Thymus (tissue), 11 donors: ENCODE results near the gene FSTL5. TPM values are rescaled to one million over a fixed set of nuclear protein-coding genes. Genes with fewer than 3 reads are reported as not detected.
"Not testable (repeated sequence)": the region's sequence is repeated elsewhere in the genome, so short reads cannot be mapped to it uniquely, and the experiment has no call there.

ENCODE experiments used
- DNase-seq, 9 donors: peaks; one replicate each; pipeline ENCODE4 v3.0.0-alpha.2; 2013; ENCODE audit warnings: low spot score in 9 of 9, low read depth in 6 of 9, missing footprints in 1 of 9
- H3K27ac ChIP-seq, 2 donors: one replicate each; pipeline ENCODE4 v1.5.1; 2013; ENCODE audit warnings: control low read depth in 1 of 2, low read depth in 1 of 2, low read length in 1 of 2, mild to moderate bottlenecking in 1 of 2, moderate library complexity in 1 of 2
- H3K27me3 ChIP-seq, 2 donors: one replicate each; pipeline ENCODE4 v1.5.1; 2013; ENCODE audit warnings: low read length in 1 of 2; ENCODE audit not compliant: control insufficient read depth in 2 of 2, insufficient read depth in 1 of 2
- H3K36me3 ChIP-seq, 2 donors: one replicate each; pipeline ENCODE4 v1.5.1; 2013; ENCODE audit warnings: low read length in 1 of 2, mild to moderate bottlenecking in 1 of 2, moderate library complexity in 1 of 2; ENCODE audit not compliant: control insufficient read depth in 2 of 2, insufficient read depth in 2 of 2
- H3K4me1 ChIP-seq, 2 donors: one replicate each; pipeline ENCODE4 v1.5.1; 2013; ENCODE audit warnings: low read length in 2 of 2; ENCODE audit not compliant: control insufficient read depth in 2 of 2, insufficient read depth in 2 of 2
- H3K4me3 ChIP-seq, 2 donors: one replicate each; pipeline ENCODE4 v1.5.1; 2013; ENCODE audit warnings: low read length in 2 of 2, control low read depth in 1 of 2, mild to moderate bottlenecking in 1 of 2
- H3K9me3 ChIP-seq, 2 donors: one replicate each; pipeline ENCODE4 v1.5.1; 2013; ENCODE audit warnings: low read length in 1 of 2, mild to moderate bottlenecking in 1 of 2; ENCODE audit not compliant: control insufficient read depth in 2 of 2, insufficient read depth in 1 of 2
- WGBS: extraction: QIAGEN DNeasy Blood & Tissue Kit; methylation state at CpG from one replicate; pipeline ENCODE4 v1.1.7; 2013; 5-methylcytosine and 5-hydroxymethylcytosine counted together
- polyA plus RNA-seq: library from polyadenylated mRNA; stranded (reverse); fragments of 200-250 nt; gene quantifications from one replicate; pipeline ENCODE4 v1.2.3, GENCODE V29; 2013
- total RNA-seq: library from RNA; stranded (reverse); fragments of 120-200 nt; gene quantifications from one replicate; pipeline ENCODE4 v1.2.4, GENCODE V29; 2013
- donor health status: healthy.

FSTL5 gene
- total and polyA plus RNA-seq, 2 donors: 0.05 to 0.07 TPM

GRCh38 chr4:161813389-161813788 lies 350.4 kb downstream of the FSTL5 start:
- WGBS: 87% methylated on average over 5 of the region's 5 CpGs
- no peaks in the 10 kb centered on the region for H3K27me3 ChIP-seq

DNA sequence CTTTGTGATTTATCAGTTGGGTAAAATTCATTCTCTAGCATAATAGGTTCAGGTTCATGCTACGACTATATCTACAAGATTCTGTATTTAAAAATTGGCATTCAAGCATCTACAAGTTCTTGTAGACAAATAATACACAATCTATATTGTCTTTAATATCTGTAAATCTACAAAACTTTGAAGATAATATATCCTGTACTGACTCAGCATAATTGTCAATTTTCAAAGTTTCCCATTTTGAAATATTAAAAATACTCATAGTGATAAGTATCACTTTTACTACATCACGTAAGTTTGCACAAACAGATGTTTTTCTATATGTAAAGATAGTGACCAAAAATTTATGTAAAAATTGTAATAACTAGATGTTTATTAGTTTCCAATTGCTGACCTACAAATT lies 360.6 kb downstream of the FSTL5 start:
- H3K4me3 ChIP-seq: no peak overlapping the region
- WGBS: 90% methylated on average over 2 of the region's 2 CpGs
- H3K4me1 ChIP-seq: no peaks in the 10 kb centered on the region
- H3K9me3 ChIP-seq: no peaks in the 10 kb centered on the region
- no peak for DNase-seq
- no peak overlapping the region for H3K27ac ChIP-seq
- H3K27me3 ChIP-seq: no peaks in the 10 kb centered on the region
- H3K36me3 ChIP-seq: no peaks in the 10 kb centered on the region

More at GRCh38 chr4:161813389-161813788, 350.4 kb downstream of the FSTL5 start:
- Histone ChIP-seq H3K4me1 (no peaks in the 10 kb centered on the region), H3K36me3 (no peaks in the 10 kb centered on the region), H3K27ac (no peak overlapping the region), H3K9me3 (peaks cover 0 to 4% of the 10 kb centered on the region in 2 donors), H3K4me3 (no peak overlapping the region)
- DNase-seq: no peak

DNA sequence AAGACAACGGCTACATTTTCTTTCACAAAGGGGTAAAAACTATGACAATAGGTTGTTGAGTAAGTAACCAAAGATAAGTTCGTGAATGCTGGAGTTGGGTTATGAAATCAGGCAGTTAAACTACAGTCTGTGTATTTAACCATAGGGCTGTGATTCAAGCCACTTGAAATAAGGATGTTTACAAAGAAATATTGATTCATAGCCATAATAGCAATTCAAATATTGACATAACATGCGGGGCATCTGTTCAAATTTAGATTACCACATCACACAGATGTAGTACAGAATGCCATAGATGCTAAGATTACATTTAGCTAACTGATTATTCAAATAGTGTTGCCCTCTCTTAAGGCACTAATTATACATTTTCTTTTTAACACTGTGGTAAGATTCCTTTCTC lies 364.1 kb downstream of the FSTL5 start:
- Histone ChIP-seq H3K27ac (no peak overlapping the region), H3K4me1 (no peaks in the 10 kb centered on the region), H3K36me3 (no peaks in the 10 kb centered on the region), H3K9me3 (no peaks in the 10 kb centered on the region), H3K4me3 (no peak overlapping the region), H3K27me3 (no peaks in the 10 kb centered on the region)
- WGBS: 92% methylated on average over 3 of the region's 3 CpGs
- DNase-seq: no peak

GRCh38 chr4:161792991-161793390 lies 370.8 kb downstream of the FSTL5 start:
- no peak for DNase-seq
- 92% methylated on average over 4 of the region's 4 CpGs for WGBS
- no peaks in the 10 kb centered on the region for H3K4me1 ChIP-seq
- no peaks in the 10 kb centered on the region for H3K27me3 ChIP-seq
- H3K36me3 ChIP-seq: no peaks in the 10 kb centered on the region
- no peak overlapping the region for H3K27ac ChIP-seq
- H3K9me3 ChIP-seq: peaks cover 0 to 15% of the 10 kb centered on the region in 2 donors
- H3K4me3 ChIP-seq: no peak overlapping the region

- Histone ChIP-seq H3K4me3 (no peak overlapping the region), H3K27ac (no peak overlapping the region), H3K9me3 (peaks cover 0 to 15% of the 10 kb centered on the region in 2 donors), H3K4me1 (no peaks in the 10 kb centered on the region), H3K27me3 (no peaks in the 10 kb centered on the region), H3K36me3 (no peaks in the 10 kb centered on the region)
- 93% methylated on average over 13 of the region's 13 CpGs for WGBS
- DNase-seq: no peak
Measured at GRCh38 chr4:161791796-161792556, 371.8 kb downstream of the FSTL5 start.

DNA sequence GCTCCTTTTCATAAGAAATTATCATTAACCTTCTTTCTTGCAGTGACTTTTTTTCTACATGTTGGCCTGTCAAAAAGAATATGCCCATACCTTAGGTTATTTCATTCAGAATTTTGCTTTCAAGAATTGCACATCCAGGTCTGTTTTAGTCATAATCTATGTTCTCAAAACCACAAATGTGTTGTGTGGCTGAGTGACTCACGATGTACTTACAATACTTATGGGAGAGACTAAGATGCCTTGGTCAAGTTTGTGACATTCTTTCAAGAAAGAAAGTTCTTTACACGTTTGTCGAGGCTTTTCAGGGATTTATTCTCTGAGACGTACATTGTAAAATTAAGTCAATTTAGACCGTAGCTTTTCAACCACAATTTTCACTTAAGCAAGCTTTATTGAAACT lies 396.7 kb downstream of the FSTL5 start:
- Histone ChIP-seq H3K27me3 (no peaks in the 10 kb centered on the region), H3K4me3 (no peak overlapping the region), H3K4me1 (no peaks in the 10 kb centered on the region), H3K9me3 (no peaks in the 10 kb centered on the region), H3K27ac (no peak overlapping the region), H3K36me3 (no peaks in the 10 kb centered on the region)
- 81% methylated on average over 5 of the region's 5 CpGs for WGBS
- DNase-seq: no peak

- Histone ChIP-seq H3K27me3 (no peaks in the 10 kb centered on the region), H3K4me3 (no peak overlapping the region), H3K4me1 (no peaks in the 10 kb centered on the region), H3K36me3 (no peaks in the 10 kb centered on the region), H3K27ac (no peak overlapping the region), H3K9me3 (no peaks in the 10 kb centered on the region)
- 88% methylated on average over 1 of the region's 1 CpG for WGBS
- DNase-seq: no peak
Measured at GRCh38 chr4:161762796-161763195, 401.0 kb downstream of the FSTL5 start.

GRCh38 chr4:161760008-161760407 lies 403.8 kb downstream of the FSTL5 start:
- Histone ChIP-seq H3K4me3 (no peak overlapping the region), H3K4me1 (no peaks in the 10 kb centered on the region), H3K36me3 (no peaks in the 10 kb centered on the region), H3K27me3 (no peaks in the 10 kb centered on the region), H3K9me3 (no peaks in the 10 kb centered on the region), H3K27ac (no peak overlapping the region)
- no peak for DNase-seq
- WGBS: 93% methylated on average over 3 of the region's 3 CpGs

DNA sequence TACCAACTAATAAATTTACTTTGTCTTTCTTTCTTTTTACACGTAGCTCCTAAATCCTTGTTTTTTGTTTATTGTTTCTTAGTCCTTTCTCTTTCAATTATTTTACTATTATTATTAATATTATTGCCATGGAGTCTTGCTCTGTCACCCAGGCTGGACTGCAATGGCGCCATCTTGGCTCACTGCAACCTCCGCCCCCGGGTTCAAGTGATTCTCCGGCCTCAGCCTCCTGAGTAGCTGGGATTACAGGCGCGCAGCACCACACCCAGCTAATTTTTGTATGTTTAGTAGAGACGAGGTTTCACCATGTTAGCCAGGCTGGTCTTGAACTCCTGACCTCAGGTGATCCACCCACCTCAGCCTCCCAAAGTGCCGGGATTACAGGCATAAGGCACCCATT lies 405.4 kb downstream of the FSTL5 start:
- 97% methylated on average over 9 of the region's 9 CpGs for WGBS
- H3K4me3 ChIP-seq, H3K27me3 ChIP-seq, H3K27ac ChIP-seq, H3K9me3 ChIP-seq, H3K36me3 ChIP-seq, H3K4me1 ChIP-seq, DNase-seq: not testable (repeated sequence)
